AG09309 (cell line): ENCODE data around the gene SPCS2.
"Not testable (repeated sequence)": the region's sequence is repeated elsewhere in the genome, so short reads cannot be mapped to it uniquely, and the experiment has no call there.

ENCODE experiments used
- DNase-seq: peaks from one replicate; pipeline ENCODE4 v3.0.0-alpha.2; 2010; ENCODE audit warnings: low read depth
- H3K4me3 ChIP-seq: 2 replicates; pipeline ENCODE4 v1.5.1; 2011; ENCODE audit warnings: mild to moderate bottlenecking, low read depth, low read length, moderate library complexity; ENCODE audit not compliant: control insufficient read depth
- TF ChIP-seq, protein P1 (sequence below): IDR thresholded peaks from 2 replicates; pipeline ENCODE4 v1.5.1; 2011; ENCODE audit warnings: mild to moderate bottlenecking, low read depth, low read length, inconsistent platforms; ENCODE audit not compliant: insufficient read depth, control insufficient read depth; ENCODE audit errors: missing control alignments

Gene SPCS2

DNA sequence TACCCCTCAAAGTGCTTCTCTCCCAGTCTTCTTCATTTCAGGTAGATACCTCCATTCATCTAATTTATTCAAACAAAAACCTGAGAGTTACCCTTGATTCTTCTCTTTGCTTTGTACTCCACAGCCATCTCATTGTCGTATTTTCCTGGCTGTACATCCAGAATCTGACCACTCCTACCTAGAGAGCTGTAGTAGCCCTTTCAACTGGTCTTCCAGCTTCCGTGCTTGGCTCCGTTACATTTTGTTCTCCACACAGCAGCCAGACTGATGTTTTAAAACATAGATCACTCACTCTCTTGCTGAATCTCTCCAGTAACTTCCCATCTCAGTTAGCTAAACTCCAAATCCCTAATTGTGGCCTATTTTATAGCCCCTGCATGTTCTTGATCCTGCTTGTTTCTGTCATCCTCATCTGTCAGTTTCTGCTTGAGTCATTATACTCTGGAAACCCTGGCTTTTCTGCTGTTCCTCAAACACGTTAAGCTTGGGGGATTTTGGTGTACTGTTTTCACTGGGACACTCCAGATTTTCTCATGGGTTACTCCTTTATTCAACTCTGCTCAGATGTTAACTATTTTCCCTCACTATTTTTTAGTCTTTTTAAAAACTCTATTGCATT is 7.4 kb downstream of the SPCS2 start:
- no peak overlapping the region for H3K4me3 ChIP-seq
- DNase-seq: no peak
- TF ChIP-seq, protein P1, sequence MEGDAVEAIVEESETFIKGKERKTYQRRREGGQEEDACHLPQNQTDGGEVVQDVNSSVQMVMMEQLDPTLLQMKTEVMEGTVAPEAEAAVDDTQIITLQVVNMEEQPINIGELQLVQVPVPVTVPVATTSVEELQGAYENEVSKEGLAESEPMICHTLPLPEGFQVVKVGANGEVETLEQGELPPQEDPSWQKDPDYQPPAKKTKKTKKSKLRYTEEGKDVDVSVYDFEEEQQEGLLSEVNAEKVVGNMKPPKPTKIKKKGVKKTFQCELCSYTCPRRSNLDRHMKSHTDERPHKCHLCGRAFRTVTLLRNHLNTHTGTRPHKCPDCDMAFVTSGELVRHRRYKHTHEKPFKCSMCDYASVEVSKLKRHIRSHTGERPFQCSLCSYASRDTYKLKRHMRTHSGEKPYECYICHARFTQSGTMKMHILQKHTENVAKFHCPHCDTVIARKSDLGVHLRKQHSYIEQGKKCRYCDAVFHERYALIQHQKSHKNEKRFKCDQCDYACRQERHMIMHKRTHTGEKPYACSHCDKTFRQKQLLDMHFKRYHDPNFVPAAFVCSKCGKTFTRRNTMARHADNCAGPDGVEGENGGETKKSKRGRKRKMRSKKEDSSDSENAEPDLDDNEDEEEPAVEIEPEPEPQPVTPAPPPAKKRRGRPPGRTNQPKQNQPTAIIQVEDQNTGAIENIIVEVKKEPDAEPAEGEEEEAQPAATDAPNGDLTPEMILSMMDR: no peak

DNA sequence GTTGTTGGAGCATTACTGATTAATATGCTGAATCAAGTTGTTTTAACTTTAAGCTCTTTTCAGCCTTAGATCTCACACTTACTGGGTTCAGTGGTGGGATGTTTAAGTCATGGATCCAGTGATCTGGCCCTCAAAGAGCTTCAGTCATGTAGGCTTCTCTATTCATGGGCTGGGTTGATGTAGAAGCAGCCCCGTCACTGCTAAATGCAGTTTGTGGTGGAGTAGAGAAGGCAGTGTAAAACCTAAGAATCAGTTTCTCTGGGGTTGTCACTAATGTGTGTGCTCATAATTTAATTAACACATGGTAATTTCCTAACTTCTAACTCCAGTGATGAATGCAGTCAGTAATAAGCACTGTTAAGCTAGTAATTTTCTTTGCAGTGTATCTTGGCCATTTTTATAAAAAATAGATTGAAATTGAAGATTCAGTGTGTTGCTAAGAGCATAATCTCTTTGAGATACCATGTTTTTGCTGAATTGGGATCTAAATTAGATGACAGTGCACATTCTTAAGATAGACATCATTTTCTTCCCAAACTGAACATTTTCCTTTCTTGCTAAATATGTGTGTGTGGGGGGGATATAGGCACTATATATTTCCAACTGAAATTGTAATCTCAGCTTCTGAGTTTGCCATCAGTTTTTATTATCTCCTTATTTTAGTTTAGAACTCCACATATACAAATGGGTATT is 9.0 kb downstream of the SPCS2 start:
- TF ChIP-seq, protein P1: no peak
- DNase-seq: no peak
- H3K4me3 ChIP-seq: no peak overlapping the region

DNA sequence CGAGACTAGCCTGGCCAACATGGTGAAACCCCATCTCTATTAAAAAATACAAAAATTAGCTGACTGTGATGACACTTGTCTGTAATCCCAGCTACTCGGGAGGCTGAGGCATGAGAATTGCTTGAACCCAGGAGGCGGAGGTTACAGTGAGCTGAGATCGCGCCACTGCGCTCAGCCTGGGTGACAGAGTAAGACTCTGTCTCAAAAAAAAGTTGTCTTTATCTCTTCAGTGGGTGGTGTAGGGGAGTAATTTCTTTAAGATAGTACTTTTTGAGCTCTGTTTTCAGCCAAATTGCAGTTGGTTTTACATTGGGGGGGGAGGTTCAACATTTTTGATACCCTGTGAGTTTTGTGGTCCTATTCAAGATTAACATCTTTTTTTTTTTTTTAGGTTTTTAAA is 11.1 kb downstream of the SPCS2 start:
- not testable (repeated sequence) for DNase-seq, H3K4me3 ChIP-seq

DNA sequence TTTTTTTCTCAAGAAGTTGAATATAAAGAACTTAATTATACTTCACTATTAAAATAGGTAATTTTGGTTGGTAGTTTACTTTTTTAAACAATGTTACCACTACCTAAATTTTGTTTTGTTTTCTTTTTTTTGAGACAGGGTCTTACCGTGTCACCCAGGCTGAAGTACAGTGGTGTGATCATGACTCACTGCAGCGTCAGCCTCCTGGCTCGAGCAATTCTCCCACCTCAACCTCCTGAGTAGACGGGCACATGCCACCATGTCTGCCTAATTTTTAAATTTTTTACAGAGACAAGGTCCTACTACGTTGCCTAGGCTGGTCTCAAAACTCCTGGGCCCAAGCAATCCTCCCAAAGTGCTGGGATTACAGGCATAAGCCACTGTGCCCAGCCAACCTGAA is 17.6 kb downstream of the SPCS2 start:
- TF ChIP-seq, protein P1: no peak
- DNase-seq: no peak
- no peak overlapping the region for H3K4me3 ChIP-seq

DNA sequence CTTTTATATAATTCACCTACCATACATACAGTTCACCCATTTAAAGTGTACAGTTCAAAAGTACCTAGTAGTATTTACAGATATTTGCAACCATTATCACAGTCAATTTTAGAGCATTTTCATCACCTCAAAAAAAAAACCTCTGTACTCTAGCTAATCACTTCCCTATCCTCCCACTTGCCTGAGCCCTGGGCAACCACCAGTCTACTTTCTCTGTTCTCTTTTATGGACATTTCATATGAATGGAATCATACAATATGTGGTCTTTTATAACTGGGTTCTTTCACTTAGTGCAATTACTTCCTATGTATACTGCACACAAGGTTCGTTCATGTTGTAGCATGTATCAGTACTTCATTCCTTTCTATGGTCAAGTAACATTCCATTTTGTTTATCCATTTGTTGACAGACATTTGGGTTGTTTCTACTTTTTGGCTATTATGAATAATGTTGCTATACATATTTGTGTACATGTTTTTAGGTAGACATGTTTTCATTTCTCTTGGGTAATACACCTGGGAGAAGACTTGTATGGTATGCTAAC is 21.9 kb downstream of the SPCS2 start:
- H3K4me3 ChIP-seq: no peak overlapping the region
- TF ChIP-seq, protein P1: no peak
- DNase-seq: no peak

DNA sequence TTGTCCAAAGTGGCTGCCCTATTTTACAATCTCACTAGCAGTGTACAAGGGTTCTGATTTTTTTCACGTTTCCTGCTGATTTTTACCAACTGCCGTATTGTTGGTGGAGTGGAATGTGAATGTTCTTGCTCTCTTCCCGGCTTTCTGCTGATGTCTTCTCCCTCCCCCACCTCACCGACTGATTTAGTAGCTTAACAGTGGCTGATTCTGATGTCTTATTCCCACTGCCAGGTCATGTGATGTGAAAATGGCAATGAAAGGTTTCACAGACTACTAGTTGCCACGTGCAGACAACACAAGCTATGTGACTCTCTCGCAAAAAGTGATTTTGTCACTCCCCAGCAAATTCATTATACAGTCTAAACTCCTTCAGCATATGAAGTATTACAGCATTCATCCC is 22.4 kb downstream of the SPCS2 start:
- TF ChIP-seq, protein P1: no peak
- DNase-seq: no peak
- H3K4me3 ChIP-seq: no peak overlapping the region

DNA sequence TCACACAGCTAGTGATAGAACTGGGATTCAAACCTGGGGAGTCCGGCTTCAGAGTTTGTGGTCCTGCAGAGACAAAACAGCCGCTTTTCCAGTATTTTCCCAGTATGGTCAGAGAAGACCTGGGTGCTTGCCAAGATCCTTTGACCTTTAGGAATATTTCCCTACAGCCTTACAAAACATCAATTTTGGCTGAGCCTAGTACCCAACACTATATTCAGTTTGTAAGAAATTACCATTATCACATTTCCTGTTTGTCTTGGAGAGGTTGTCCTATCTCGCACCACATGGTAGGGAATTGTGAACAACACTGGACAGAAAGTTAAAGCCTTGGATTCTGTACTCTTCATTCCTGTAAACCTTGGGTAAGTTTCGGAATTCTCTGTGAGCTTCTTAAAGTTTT is 29.0 kb downstream of the SPCS2 start:
- no peak overlapping the region for H3K4me3 ChIP-seq
- TF ChIP-seq, protein P1: no peak
- DNase-seq: no peak
